Activated T-helper 1 cell treated with anti-CD3 and anti-CD28 coated beads, Interleukin-12 subunit alpha, Interleukin-12 subunit beta, Interleukin-2, Interleukin-4 antibody, amounts not matched to agents 30 ng/mL and 10 ng/mL and 1 ng/mL, durations not matched to agents 14 hours and 24 hours and 36 hours (primary cell): ENCODE data around the gene RPS19. TPM values are rescaled to one million over a fixed set of nuclear protein-coding genes. Genes with fewer than 3 reads are reported as not detected.
A peak's percentile ranks its signal among the peaks of the same experiment; 100 is the strongest.

Experiments
- DNase-seq: peaks from one replicate; pipeline ENCODE4 v3.0.0; 2021; ENCODE audit warnings: low spot score
- H3K27ac Mint-ChIP-seq: one replicate; pipeline ENCODE4 v1.8.0; 2021; ENCODE audit warnings: mild to moderate bottlenecking, mixed read lengths
- H3K27me3 Mint-ChIP-seq: one replicate; pipeline ENCODE4 v1.8.0; 2022; ENCODE audit warnings: mild to moderate bottlenecking, moderate library complexity, mixed read lengths; ENCODE audit not compliant: insufficient read depth
- H3K36me3 Mint-ChIP-seq: one replicate; pipeline ENCODE4 v1.8.0; 2021; ENCODE audit warnings: low read depth, mixed read lengths
- H3K4me1 Mint-ChIP-seq: one replicate; pipeline ENCODE4 v1.8.0; 2021; ENCODE audit warnings: low read depth, mixed read lengths
- H3K4me3 Mint-ChIP-seq: one replicate; pipeline ENCODE4 v1.8.0; 2021; ENCODE audit warnings: mild to moderate bottlenecking, moderate library complexity, mixed read lengths
- H3K9me3 Mint-ChIP-seq: one replicate; pipeline ENCODE4 v1.8.0; 2021; ENCODE audit warnings: mixed read lengths
- intact Hi-C: fragments of 100-400 bp; cut with micrococcal nuclease; formaldehyde crosslinking; loops from one replicate; pipeline ENCODE4 v1.15.1; 2024
- total RNA-seq: library from RNA; stranded (reverse); gene quantifications from 2 replicates; pipeline ENCODE4 v1.2.3, GENCODE V29; 2022

Gene RPS19
- 2,887 and 2,906 TPM in 2 replicates for total RNA-seq

GRCh38 chr19:41859618-41860418 lies at the start of gene RPS19:
TSS of gene RPS19 (plus strand) at chr19:41860255. CDS start at chr19:41860775, 520 bp downstream.
- Mint-ChIP-seq H3K9me3 (no peaks in the 10 kb centered on the region), H3K4me3 (peak within 1 kb of the TSS; percentile 95), H3K27ac (peak within 1 kb of the TSS; percentile 97), H3K27me3 (peaks cover 9% of the 10 kb centered on the region), H3K36me3 (peaks cover 42% of the 10 kb centered on the region), H3K4me1 (peaks cover 39% of the 10 kb centered on the region)
- intact Hi-C loops: loop anchor here (1.0 to 2.0 kb wide), 10 partner anchors 11 to 1889 kb away; partner anchors contain the start of genes BCKDHA, EXOSC5, GSK3A and PSMC4
- DNase-seq: peak; percentile 97

GRCh38 chr19:41810301-41810700 lies 49.8 kb upstream of the RPS19 start:
- Mint-ChIP-seq H3K4me1 (peaks cover 30% of the 10 kb centered on the region), H3K9me3 (no peaks in the 10 kb centered on the region), H3K36me3 (no peaks in the 10 kb centered on the region), H3K27ac (no peak overlapping the region), H3K27me3 (no peaks in the 10 kb centered on the region), H3K4me3 (no peak overlapping the region)
- no peak for DNase-seq
- intact Hi-C loops: no loop called here

- Mint-ChIP-seq H3K36me3 (no peaks in the 10 kb centered on the region), H3K4me1 (peaks cover 28% of the 10 kb centered on the region), H3K27ac (no peak overlapping the region), H3K4me3 (no peak overlapping the region), H3K9me3 (no peaks in the 10 kb centered on the region), H3K27me3 (no peaks in the 10 kb centered on the region)
- intact Hi-C loops: no loop called here
- DNase-seq: no peak
Observed at GRCh38 chr19:41811036-41811435, 49.0 kb upstream of the RPS19 start.

GRCh38 chr19:41811981-41812380 lies 48.1 kb upstream of the RPS19 start:
- Mint-ChIP-seq H3K4me1 (peaks cover 25% of the 10 kb centered on the region), H3K27ac (no peak overlapping the region), H3K27me3 (no peaks in the 10 kb centered on the region), H3K9me3 (no peaks in the 10 kb centered on the region), H3K36me3 (no peaks in the 10 kb centered on the region), H3K4me3 (no peak overlapping the region)
- intact Hi-C loops: no loop called here
- DNase-seq: no peak

- Mint-ChIP-seq H3K4me3 (no peak overlapping the region), H3K9me3 (no peaks in the 10 kb centered on the region), H3K4me1 (peaks cover 20% of the 10 kb centered on the region), H3K36me3 (no peaks in the 10 kb centered on the region), H3K27me3 (peaks cover 8% of the 10 kb centered on the region), H3K27ac (no peak overlapping the region)
- DNase-seq: no peak
- intact Hi-C loops: no loop called here
Observed at GRCh38 chr19:41813911-41814310, 46.1 kb upstream of the RPS19 start.

- H3K4me1 Mint-ChIP-seq: peaks cover 20% of the 10 kb centered on the region
- no peak overlapping the region for H3K27ac Mint-ChIP-seq
Observed at GRCh38 chr19:41815301-41815700, 44.8 kb upstream of the RPS19 start.

GRCh38 chr19:41816761-41817160 lies 43.3 kb upstream of the RPS19 start:
- Mint-ChIP-seq H3K27me3 (peaks cover 24% of the 10 kb centered on the region), H3K27ac (no peak overlapping the region), H3K4me1 (peaks cover 24% of the 10 kb centered on the region), H3K4me3 (no peak overlapping the region), H3K9me3 (no peaks in the 10 kb centered on the region), H3K36me3 (no peaks in the 10 kb centered on the region)
- intact Hi-C loops: no loop called here
- no peak for DNase-seq

More at GRCh38 chr19:41815301-41815700, 44.8 kb upstream of the RPS19 start:
- intact Hi-C loops: no loop called here
- Mint-ChIP-seq H3K9me3 (no peaks in the 10 kb centered on the region), H3K36me3 (no peaks in the 10 kb centered on the region), H3K27me3 (peaks cover 10% of the 10 kb centered on the region), H3K4me3 (no peak overlapping the region)
- DNase-seq: no peak

- no peak overlapping the region for H3K4me3 Mint-ChIP-seq
- H3K36me3 Mint-ChIP-seq: no peaks in the 10 kb centered on the region
Observed at GRCh38 chr19:41821003-41821735, 38.9 kb upstream of the RPS19 start.

GRCh38 chr19:41837981-41838708 lies 21.9 kb upstream of the RPS19 start:
- intact Hi-C loops: loop anchor here (5.0 kb wide), 1 partner anchor 46 kb away; no protein-coding TSS in a partner anchor
- H3K4me3 Mint-ChIP-seq: no peak overlapping the region
- DNase-seq: no peak
- H3K4me1 Mint-ChIP-seq: no peaks in the 10 kb centered on the region
- no peak overlapping the region for H3K27ac Mint-ChIP-seq
- no peaks in the 10 kb centered on the region for H3K36me3 Mint-ChIP-seq
- no peaks in the 10 kb centered on the region for H3K9me3 Mint-ChIP-seq
- peaks cover 22% of the 10 kb centered on the region for H3K27me3 Mint-ChIP-seq

More at GRCh38 chr19:41821003-41821735, 38.9 kb upstream of the RPS19 start:
- peak; percentile 53 for DNase-seq
- no peak overlapping the region for H3K27ac Mint-ChIP-seq
- H3K9me3 Mint-ChIP-seq: no peaks in the 10 kb centered on the region
- H3K4me1 Mint-ChIP-seq: peaks cover 4% of the 10 kb centered on the region
- H3K27me3 Mint-ChIP-seq: peaks cover 38% of the 10 kb centered on the region
- intact Hi-C loops: loop anchor here (1.0 kb wide), 2 partner anchors 28 to 68 kb away; no protein-coding TSS in a partner anchor

- DNase-seq: no peak
- Mint-ChIP-seq H3K27ac (no peak overlapping the region), H3K4me3 (no peak overlapping the region), H3K36me3 (no peaks in the 10 kb centered on the region), H3K27me3 (peaks cover 23% of the 10 kb centered on the region), H3K9me3 (no peaks in the 10 kb centered on the region), H3K4me1 (no peaks in the 10 kb centered on the region)
- intact Hi-C loops: loop anchor here (5.0 kb wide), 1 partner anchor 47 kb away; no protein-coding TSS in a partner anchor
Observed at GRCh38 chr19:41839211-41839610, 20.8 kb upstream of the RPS19 start.

GRCh38 chr19:41843371-41843770 lies 16.7 kb upstream of the RPS19 start:
- Mint-ChIP-seq H3K27ac (no peak overlapping the region), H3K4me1 (no peaks in the 10 kb centered on the region), H3K9me3 (no peaks in the 10 kb centered on the region), H3K36me3 (no peaks in the 10 kb centered on the region), H3K27me3 (peaks cover 10% of the 10 kb centered on the region), H3K4me3 (no peak overlapping the region)
- DNase-seq: no peak
- intact Hi-C loops: no loop called here

- H3K36me3 Mint-ChIP-seq: no peaks in the 10 kb centered on the region
- no peaks in the 10 kb centered on the region for H3K9me3 Mint-ChIP-seq
- no peaks in the 10 kb centered on the region for H3K4me1 Mint-ChIP-seq
- no peak within 1 kb of the TSS for H3K27ac Mint-ChIP-seq
- peaks cover 3% of the 10 kb centered on the region for H3K27me3 Mint-ChIP-seq
- no peak within 1 kb of the TSS for H3K4me3 Mint-ChIP-seq
- DNase-seq: no peak
- intact Hi-C loops: no loop called here
Observed at GRCh38 chr19:41844601-41845000, 15.5 kb upstream of the RPS19 start, which contains the start of gene LYPD4. TSS of gene LYPD4 (minus strand) at chr19:41844683. CDS start at chr19:41839285, 5,398 bp downstream.

GRCh38 chr19:41845001-41845050 lies 15.2 kb upstream of the RPS19 start, which contains the start of gene DMRTC2:
TSS of gene DMRTC2 (plus strand) at chr19:41845042. CDS start at chr19:41847429, 2,387 bp downstream.
- intact Hi-C loops: no loop called here
- Mint-ChIP-seq H3K4me3 (no peak within 1 kb of the TSS), H3K36me3 (no peaks in the 10 kb centered on the region), H3K9me3 (no peaks in the 10 kb centered on the region), H3K4me1 (no peaks in the 10 kb centered on the region), H3K27ac (no peak within 1 kb of the TSS), H3K27me3 (peaks cover 3% of the 10 kb centered on the region)
- DNase-seq: no peak
